ENCODE results near the gene CACNA1B.

GRCh38 chr9:137878146-137878941, 762 bp downstream of the CACNA1B start:
- TF ChIP-seq CTCF (IDR thresholded peaks at IDR 0.05; ENCODE audit: low read length) (no peak), EZH2phosphoT487 (IDR thresholded peaks at IDR 0.05; ENCODE audit: low read length) (no peak), EZH2 (optimal IDR thresholded peaks at IDR 0.05; ENCODE audit: low read depth, low read length) (no peak)
